Thyroid gland (tissue), 4 donors: ENCODE data around the gene CDCA4.

Source experiments
- POLR2A ChIP-seq, 2 donors: fragments of 450-650 bp; IDR thresholded peaks; one replicate each; pipeline ENCODE4 v1.6.1; 2017; ENCODE audit warnings: antibody characterized with exemption in 2 of 2, mild to moderate bottlenecking in 2 of 2, moderate library complexity in 1 of 2
- TF ChIP-seq, protein P1 (sequence below), 6 experiments: fragments of 200-600 bp in 3 of 6; fragments of 450-650 bp in 3 of 6; sonication (generic) in 3 of 6; IDR thresholded peaks; one replicate each; pipeline ENCODE4 v1.5.1; 2016 to 2019; ENCODE audit warnings: antibody characterized with exemption in 6 of 6, mild to moderate bottlenecking in 2 of 6, inconsistent platforms in 1 of 6, moderate library complexity in 1 of 6

DNA sequence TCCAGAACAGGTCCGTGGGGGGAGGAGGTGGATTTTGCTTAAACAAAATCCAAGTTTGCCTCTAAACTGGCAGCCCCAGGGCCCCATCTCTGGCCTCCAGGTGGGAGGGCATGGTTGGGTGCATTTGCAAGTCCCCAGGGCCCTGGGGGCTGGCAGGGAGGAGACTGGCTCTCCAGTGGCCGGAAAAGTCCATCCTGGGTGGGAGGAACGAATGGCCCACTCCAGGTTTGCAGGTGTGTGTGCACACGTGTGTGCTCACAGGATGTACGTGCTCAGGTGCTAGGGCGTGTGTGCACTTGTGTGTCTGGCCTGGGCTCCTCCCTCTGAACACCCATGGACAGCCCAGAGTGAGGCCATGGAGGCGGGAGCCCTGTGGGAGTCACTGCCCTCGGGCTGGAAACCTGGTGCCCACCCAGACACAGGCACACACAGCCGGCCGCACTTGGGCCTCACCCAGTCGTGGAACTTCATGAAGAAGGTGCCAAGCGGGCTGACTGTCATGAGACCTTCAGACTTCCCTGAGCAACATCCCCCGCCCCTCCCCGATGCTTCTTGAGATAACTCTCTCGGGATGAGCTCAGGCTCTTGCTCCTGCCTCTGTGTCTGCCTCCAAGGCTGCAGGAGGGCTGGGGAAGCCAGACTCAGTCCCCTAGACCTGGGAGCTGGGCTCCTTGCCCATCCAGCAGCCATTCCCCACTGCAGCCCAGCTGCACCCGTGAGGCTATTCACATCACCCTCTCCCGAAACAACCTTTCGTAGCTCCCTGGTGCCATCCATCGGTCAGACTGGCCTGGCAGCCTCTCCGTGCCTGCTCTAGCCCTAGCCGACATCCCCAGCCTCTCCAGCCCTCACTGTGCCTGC, 52.1 kb downstream of the CDCA4 start:
- TF ChIP-seq, protein P1, sequence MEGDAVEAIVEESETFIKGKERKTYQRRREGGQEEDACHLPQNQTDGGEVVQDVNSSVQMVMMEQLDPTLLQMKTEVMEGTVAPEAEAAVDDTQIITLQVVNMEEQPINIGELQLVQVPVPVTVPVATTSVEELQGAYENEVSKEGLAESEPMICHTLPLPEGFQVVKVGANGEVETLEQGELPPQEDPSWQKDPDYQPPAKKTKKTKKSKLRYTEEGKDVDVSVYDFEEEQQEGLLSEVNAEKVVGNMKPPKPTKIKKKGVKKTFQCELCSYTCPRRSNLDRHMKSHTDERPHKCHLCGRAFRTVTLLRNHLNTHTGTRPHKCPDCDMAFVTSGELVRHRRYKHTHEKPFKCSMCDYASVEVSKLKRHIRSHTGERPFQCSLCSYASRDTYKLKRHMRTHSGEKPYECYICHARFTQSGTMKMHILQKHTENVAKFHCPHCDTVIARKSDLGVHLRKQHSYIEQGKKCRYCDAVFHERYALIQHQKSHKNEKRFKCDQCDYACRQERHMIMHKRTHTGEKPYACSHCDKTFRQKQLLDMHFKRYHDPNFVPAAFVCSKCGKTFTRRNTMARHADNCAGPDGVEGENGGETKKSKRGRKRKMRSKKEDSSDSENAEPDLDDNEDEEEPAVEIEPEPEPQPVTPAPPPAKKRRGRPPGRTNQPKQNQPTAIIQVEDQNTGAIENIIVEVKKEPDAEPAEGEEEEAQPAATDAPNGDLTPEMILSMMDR (IDR thresholded peaks at IDR 0.05): no peak
- TF ChIP-seq POLR2A (IDR thresholded peaks at IDR 0.05): no peak
